ENCODE data around the gene MMP28.

DNA sequence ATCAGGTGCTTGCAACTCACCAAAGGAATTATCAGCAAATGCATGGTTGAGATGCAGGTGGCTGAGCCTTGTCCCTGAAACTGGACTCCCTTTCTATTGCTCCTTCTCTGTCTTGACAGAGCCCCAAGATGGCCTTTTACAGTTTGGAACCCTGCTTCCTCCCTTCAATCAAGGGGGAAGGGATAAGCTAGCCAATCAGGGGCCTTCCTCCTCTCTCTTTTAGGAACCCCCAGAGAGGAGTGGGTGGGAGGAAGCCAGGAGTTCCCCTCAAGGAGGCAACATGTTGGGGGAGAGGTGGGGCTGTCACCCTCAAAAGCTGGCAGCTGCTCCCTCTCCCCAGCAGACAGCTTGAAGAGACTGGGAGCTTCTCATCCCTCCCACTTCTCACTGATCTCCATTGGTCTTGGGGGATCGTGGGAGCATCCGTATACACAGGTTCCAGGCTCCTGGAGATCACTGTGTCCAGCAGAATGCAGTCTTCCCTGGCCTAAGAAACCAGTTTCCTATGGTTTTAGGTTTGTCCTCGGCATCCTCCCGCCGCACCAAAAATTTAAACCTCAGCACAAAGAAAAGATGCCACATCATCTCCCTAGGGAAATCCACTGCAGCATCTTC, 56.8 kb downstream of the MMP28 start:
- TF ChIP-seq BHLHE40 (IDR thresholded peaks at IDR 0.05; ENCODE audit: borderline replicate concordance) (no peak), NFRKB (IDR thresholded peaks at IDR 0.05) (no peak), FOXA1 (IDR thresholded peaks at IDR 0.05) (no peak), ARNT (IDR thresholded peaks at IDR 0.05) (no peak)
